Fibroblast of lung (primary cell): ENCODE results near the gene PTPRN. TPM values are rescaled to one million over a fixed set of nuclear protein-coding genes. Genes with fewer than 3 reads are reported as not detected.
"Not testable (repeated sequence)": the region's sequence is repeated elsewhere in the genome, so short reads cannot be mapped to it uniquely, and the experiment has no call there.

ENCODE experiments used
- DNase-seq, 2 donors: peaks; one replicate each; pipeline versions ENCODE4 v3.0.0 to v3.0.0-alpha.2; 2010; ENCODE audit warnings: low read depth in 2 of 2
- H2AFZ ChIP-seq: 2 replicates; pipeline ENCODE4 v1.5.1; 2012; ENCODE audit warnings: low read length, control low read depth, inconsistent platforms
- H3K27ac ChIP-seq: 2 replicates; pipeline ENCODE4 v1.5.1; 2011; ENCODE audit warnings: low read length, control low read depth; ENCODE audit not compliant: insufficient read depth
- H3K27me3 ChIP-seq: 2 replicates; pipeline ENCODE4 v1.5.1; 2011; ENCODE audit warnings: mild to moderate bottlenecking, low read length; ENCODE audit not compliant: control insufficient read depth, insufficient read depth
- H3K36me3 ChIP-seq: 2 replicates; pipeline ENCODE4 v1.5.1; 2011; ENCODE audit warnings: low read length; ENCODE audit not compliant: control insufficient read depth, insufficient read depth
- H3K4me1 ChIP-seq: 2 replicates; pipeline ENCODE4 v1.5.1; 2011; ENCODE audit warnings: low read length; ENCODE audit not compliant: control insufficient read depth, insufficient read depth; ENCODE audit errors: extremely low read depth
- H3K4me2 ChIP-seq: 2 replicates; pipeline ENCODE4 v1.5.1; 2011; ENCODE audit warnings: low read length, control low read depth; ENCODE audit not compliant: insufficient read depth; ENCODE audit errors: extremely low read depth
- H3K4me3 ChIP-seq, 4 experiments: fragments of 200-600 bp in 1 of 4; sonication (generic) in 1 of 4; replicated peaks in 1 of 4; 2 replicates each; pipeline ENCODE4 v1.5.1; 2011 to 2016; ENCODE audit warnings: low read length in 4 of 4, low read depth in 3 of 4, mild to moderate bottlenecking in 3 of 4, control low read depth in 2 of 4, inconsistent platforms in 1 of 4, mixed read lengths in 1 of 4; ENCODE audit not compliant: insufficient read depth in 1 of 4; ENCODE audit errors: control extremely low read depth in 1 of 4
- H3K79me2 ChIP-seq: 2 replicates; pipeline ENCODE4 v1.5.1; 2012; ENCODE audit warnings: mild to moderate bottlenecking, low read length, inconsistent platforms; ENCODE audit not compliant: control insufficient read depth, insufficient read depth
- H3K9ac ChIP-seq: 2 replicates; pipeline ENCODE4 v1.5.1; 2011; ENCODE audit warnings: mild to moderate bottlenecking, low read length, control low read depth; ENCODE audit not compliant: insufficient read depth
- H3K9me3 ChIP-seq: 2 replicates; pipeline ENCODE4 v1.5.1; 2012; ENCODE audit warnings: low read depth, low read length; ENCODE audit not compliant: control insufficient read depth, insufficient read depth
- H4K20me1 ChIP-seq: 2 replicates; pipeline ENCODE4 v1.5.1; 2011; ENCODE audit warnings: low read length; ENCODE audit not compliant: control insufficient read depth, insufficient read depth; ENCODE audit errors: extremely low read depth
- CTCF ChIP-seq, 2 donors: IDR thresholded peaks in 1 of 2; conservative IDR thresholded peaks in 1 of 2; 1 replicate in 1 of 2; 2 replicates in 1 of 2; pipeline ENCODE4 v1.5.1; 2011 to 2012; ENCODE audit warnings: low read length in 2 of 2, control low read depth in 1 of 2, inconsistent platforms in 1 of 2, low read depth in 1 of 2, mild to moderate bottlenecking in 1 of 2
- EZH2 ChIP-seq: IDR thresholded peaks from 2 replicates; pipeline ENCODE4 v1.5.1; 2012; ENCODE audit warnings: low read length, control low read depth, mild to moderate bottlenecking; ENCODE audit errors: missing control alignments
- polyA plus RNA-seq, 2 donors: library from polyadenylated mRNA; depleted of rRNA in 1 of 2; stranded (reverse) in 1 of 2; unstranded in 1 of 2; fragments of >200 nt; gene quantifications; 2 replicates each; pipeline ENCODE4 v1.2.1, GENCODE V29; 2011 to 2012; ENCODE audit warnings: missing spikeins in 1 of 2
- total RNA-seq: library from RNA; depleted of rRNA; stranded (reverse); fragments of >200 nt; gene quantifications from 2 replicates; pipeline ENCODE4 v1.2.1, GENCODE V29; 2014

The PTPRN gene
- total and polyA plus RNA-seq, 2 donors (not counting 1 experiment from before 2014, with no cell fraction given) = 0.28 to 3.5 TPM

- Histone ChIP-seq H2AFZ (no peak overlapping the region), H3K9me3 (no peaks in the 10 kb centered on the region)
- no peak for DNase-seq
Observed at GRCh38 chr2:219266232-219266631, 43.0 kb downstream of the PTPRN start.

DNA sequence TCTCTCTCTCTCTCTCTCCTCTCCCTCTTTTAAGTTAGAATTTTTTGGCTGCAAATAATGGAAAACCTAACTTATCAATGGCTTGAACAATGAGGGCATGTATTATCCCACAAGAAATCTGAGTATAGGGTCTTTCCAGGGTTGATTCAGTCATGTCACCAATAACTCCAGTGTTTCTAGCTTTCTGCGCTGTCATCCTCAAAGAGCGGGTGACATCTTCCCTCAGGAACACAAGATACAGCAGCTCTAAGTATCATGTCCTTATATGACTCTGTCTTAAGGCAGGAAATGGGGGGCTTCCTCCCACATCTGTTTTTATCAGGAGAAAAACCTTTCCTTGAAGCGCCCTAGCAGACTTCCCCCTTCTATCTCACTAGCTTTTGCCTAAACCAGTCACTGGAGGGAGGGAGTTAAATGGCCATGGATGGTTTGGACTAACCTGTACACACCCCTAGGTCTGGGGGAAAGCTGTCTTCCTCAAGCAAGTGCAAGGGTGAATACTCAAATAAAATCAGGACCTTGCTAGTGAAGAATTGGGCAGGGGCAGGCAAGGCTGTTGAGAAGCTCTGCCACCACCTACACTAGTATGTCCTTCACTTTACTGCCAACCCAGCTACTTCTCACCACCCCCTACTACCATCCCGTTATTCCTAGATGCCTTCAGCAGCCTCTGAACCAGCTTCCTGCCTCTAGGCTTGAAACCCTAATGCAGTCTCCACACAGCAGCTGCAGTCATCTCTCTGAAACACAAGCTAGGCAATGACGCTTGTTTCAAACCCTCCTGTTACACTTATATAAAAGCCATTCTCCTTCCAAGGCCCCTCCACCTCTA is 48.0 kb downstream of the PTPRN start:
- Histone ChIP-seq H3K4me1 (no peaks in the 10 kb centered on the region), H3K4me2 (no peak overlapping the region), H3K4me3 (no peak overlapping the region), H3K79me2 (no peaks in the 10 kb centered on the region), H3K9ac (no peak overlapping the region), H4K20me1 (no peaks in the 10 kb centered on the region), H3K27ac (no peak overlapping the region), H3K36me3 (no peaks in the 10 kb centered on the region), H3K9me3 (no peaks in the 10 kb centered on the region), H3K27me3 (peaks cover 12% of the 10 kb centered on the region), H2AFZ (no peak overlapping the region)
- TF ChIP-seq EZH2 = no peak
- TF ChIP-seq CTCF (conservative IDR thresholded peaks at IDR 0.05 in 1 of 2, IDR thresholded peaks at IDR 0.05 in 1 of 2; ENCODE audit: low read depth in 1 of 2, low read length in 2 of 2) = no peak
- DNase-seq = no peak

More at GRCh38 chr2:219266232-219266631, 43.0 kb downstream of the PTPRN start:
- Histone ChIP-seq H3K4me3 (no peak overlapping the region), H3K79me2 (no peaks in the 10 kb centered on the region), H3K4me1 (no peaks in the 10 kb centered on the region), H4K20me1 (no peaks in the 10 kb centered on the region), H3K36me3 (no peaks in the 10 kb centered on the region), H3K27me3 (peaks cover 17% of the 10 kb centered on the region), H3K27ac (no peak overlapping the region), H3K4me2 (no peak overlapping the region), H3K9ac (no peak overlapping the region)
- TF ChIP-seq EZH2 (no peak), CTCF (conservative IDR thresholded peaks at IDR 0.05 in 1 of 2, IDR thresholded peaks at IDR 0.05 in 1 of 2; ENCODE audit: low read depth in 1 of 2, low read length in 2 of 2) (no peak)

GRCh38 chr2:219258942-219259341 is 50.3 kb downstream of the PTPRN start:
- not testable (repeated sequence) for H3K4me2 ChIP-seq, H3K9ac ChIP-seq, DNase-seq, H3K9me3 ChIP-seq, H2AFZ ChIP-seq, H3K79me2 ChIP-seq, H3K4me1 ChIP-seq, H3K4me3 ChIP-seq, H3K36me3 ChIP-seq, H4K20me1 ChIP-seq, H3K27ac ChIP-seq
- peaks cover 17% of the 10 kb centered on the region for H3K27me3 ChIP-seq
